Sigmoid colon (tissue), 4 donors: ENCODE data around the gene TOGARAM1.
"Not testable (repeated sequence)": the region's sequence is repeated elsewhere in the genome, so short reads cannot be mapped to it uniquely, and the experiment has no call there.

Experiments used
- CTCF ChIP-seq, 4 experiments: fragments of 450-650 bp in 3 of 4; fragments of 200-600 bp in 1 of 4; IDR thresholded peaks; one replicate each; pipeline ENCODE4 v1.5.1; 2016 to 2019; ENCODE audit warnings: antibody characterized with exemption in 4 of 4, mild to moderate bottlenecking in 3 of 4, moderate library complexity in 2 of 4
- EP300 ChIP-seq, 4 donors: sonication (generic); formaldehyde crosslinking; IDR thresholded peaks; one replicate each; pipeline ENCODE4 v1.6.1; 2017; ENCODE audit warnings: antibody characterized with exemption in 4 of 4

- TF ChIP-seq CTCF, EP300 (IDR thresholded peaks at IDR 0.05): not testable (repeated sequence)
Observed at GRCh38 chr14:45081096-45081495, 119.1 kb downstream of the TOGARAM1 start.
